Skeletal muscle cell (primary cell): ENCODE measurements around the gene NDC80.

Source experiments
- DNase-seq: peaks from one replicate; pipeline ENCODE4 v3.0.0-alpha.2; 2010; ENCODE audit warnings: low read depth
- H3K4me3 ChIP-seq: 2 replicates; pipeline ENCODE4 v1.5.1; 2011; ENCODE audit warnings: low read depth, mild to moderate bottlenecking, control low read depth, low read length, moderate library complexity

NDC80 gene

GRCh38 chr18:2610549-2610948 lies 39.2 kb downstream of the NDC80 start:
- no peak for DNase-seq
- no peak overlapping the region for H3K4me3 ChIP-seq

- no peak overlapping the region for H3K4me3 ChIP-seq
- DNase-seq = no peak
These were observed 41.6 kb downstream of the NDC80 start for GRCh38 chr18:2612996-2613395.

DNA sequence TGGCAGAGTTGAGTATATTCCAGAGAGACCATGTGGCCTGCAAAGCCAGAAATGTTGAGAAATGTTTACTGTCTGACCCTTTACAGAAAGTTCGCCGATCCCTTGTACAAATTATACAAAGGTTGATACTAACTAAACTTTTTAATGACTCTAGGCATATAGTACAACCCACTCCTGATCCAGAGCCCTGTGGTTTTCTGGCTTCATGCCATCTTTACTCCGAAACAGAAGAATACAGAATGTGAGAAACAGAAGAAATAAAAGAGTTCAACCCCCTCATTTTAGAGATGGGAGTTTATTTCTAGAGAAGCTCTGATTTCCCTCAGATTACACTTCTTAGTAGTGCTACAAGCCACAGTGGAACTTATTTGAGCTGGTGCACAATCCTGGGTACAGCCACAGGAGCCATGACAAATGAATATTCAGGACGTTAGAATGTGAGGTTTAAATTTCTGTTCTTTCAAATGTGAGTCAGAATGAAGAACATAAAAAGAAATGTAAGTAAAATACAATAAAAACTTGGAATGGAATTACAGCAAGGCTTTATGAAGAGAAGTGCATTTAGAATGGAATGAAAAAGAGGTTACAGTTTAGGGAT lies 46.1 kb downstream of the NDC80 start:
- no peak for DNase-seq
- H3K4me3 ChIP-seq = no peak overlapping the region

GRCh38 chr18:2618009-2618408 lies 46.7 kb downstream of the NDC80 start:
- DNase-seq = no peak
- no peak overlapping the region for H3K4me3 ChIP-seq

- DNase-seq = no peak
- H3K4me3 ChIP-seq = no peak overlapping the region
These were observed 53.9 kb downstream of the NDC80 start for GRCh38 chr18:2625217-2625616.

- no peak for DNase-seq
- H3K4me3 ChIP-seq = no peak overlapping the region
These were observed 56.5 kb downstream of the NDC80 start for GRCh38 chr18:2627821-2628276.

DNA sequence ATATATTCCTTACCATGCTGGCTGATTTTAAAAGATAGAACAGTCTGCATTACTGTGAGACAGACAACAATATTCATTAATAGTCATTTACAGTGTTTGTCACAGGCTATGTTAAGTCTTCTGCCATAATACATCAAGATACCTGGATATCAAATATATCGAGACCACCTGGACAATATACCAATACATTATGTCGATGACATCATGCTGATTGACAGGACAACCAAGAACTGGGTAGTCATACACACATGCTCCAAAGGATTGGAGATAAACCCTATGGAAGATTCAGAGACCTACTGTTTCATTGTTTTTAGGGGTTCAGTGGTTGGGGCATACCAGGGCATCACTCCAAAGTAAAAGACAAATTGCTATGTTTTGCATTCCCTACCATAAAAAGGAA lies 57.6 kb downstream of the NDC80 start:
- no peak for DNase-seq
- H3K4me3 ChIP-seq = no peak overlapping the region

- H3K4me3 ChIP-seq = no peak overlapping the region
- no peak for DNase-seq
These were observed 64.2 kb downstream of the NDC80 start for GRCh38 chr18:2635586-2635985.

DNA sequence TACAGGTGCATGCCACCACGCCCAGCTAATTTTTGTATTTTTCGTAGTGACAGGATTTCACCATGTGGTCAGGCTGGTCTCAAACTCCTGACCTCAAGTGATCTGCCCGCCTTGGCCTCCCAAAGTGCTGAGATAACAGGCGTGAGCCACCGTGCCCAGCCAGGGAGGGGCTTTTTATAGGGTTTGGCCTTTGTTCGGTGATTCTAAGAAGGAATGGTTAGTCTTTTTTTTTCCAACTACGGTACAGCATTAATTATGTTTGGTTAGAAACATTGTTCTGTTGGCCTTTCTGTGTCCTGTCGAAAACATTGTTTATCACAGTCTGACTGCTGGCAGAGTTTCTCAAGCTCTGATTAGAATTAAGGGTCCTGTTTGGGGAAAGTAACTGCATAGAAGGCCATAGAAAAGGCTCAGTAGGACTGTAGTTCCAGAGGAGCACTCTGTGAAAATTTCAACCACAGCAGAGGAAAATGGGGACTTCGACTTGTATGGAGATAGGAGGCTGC lies 64.8 kb downstream of the NDC80 start:
- H3K4me3 ChIP-seq = no peak overlapping the region
- DNase-seq = no peak

GRCh38 chr18:2641638-2642037 lies 70.3 kb downstream of the NDC80 start:
- H3K4me3 ChIP-seq = no peak overlapping the region
- DNase-seq = no peak

GRCh38 chr18:2642771-2643170 lies 71.4 kb downstream of the NDC80 start:
- no peak for DNase-seq
- no peak overlapping the region for H3K4me3 ChIP-seq

GRCh38 chr18:2644535-2644934 lies 73.2 kb downstream of the NDC80 start:
- no peak overlapping the region for H3K4me3 ChIP-seq
- DNase-seq = no peak

DNA sequence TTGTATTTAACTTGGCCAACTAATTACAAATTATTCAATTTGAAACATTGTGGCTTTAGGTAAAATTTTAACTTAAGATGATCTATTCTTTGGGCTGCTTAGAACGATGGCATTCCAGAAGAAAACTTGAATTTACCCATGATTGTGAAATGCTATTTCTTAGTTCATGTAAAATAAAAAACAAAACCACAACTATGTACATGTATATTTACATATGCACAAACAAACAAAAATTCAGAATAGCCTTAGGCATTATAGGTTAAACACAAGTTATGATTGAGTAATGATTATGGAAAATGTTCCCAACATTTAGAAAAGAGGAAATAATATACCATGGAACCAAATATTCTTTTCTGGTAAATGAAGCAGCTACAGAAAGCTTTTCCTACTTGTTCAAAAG lies 80.6 kb downstream of the NDC80 start:
- H3K4me3 ChIP-seq = no peak overlapping the region
- DNase-seq = no peak

DNA sequence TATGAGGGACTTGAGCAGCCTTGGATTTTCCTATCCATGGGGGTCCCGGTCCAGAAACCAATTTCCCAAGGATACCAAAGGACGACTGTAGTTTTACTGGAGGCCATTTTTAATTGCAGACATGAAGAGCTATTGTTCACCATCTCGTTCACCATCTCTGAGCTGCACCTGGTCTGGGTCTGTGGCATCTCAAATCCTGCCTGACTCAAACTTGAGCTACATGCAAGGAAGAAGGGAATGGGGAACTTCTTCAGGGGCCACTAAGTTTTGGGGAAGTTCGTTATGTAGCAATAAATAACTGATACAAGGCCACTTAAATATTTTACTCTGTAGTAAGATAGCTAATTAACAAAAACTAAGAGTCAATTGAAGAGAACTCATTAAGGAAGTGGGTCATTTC lies 82.1 kb downstream of the NDC80 start:
- H3K4me3 ChIP-seq = no peak overlapping the region
- DNase-seq = no peak

DNA sequence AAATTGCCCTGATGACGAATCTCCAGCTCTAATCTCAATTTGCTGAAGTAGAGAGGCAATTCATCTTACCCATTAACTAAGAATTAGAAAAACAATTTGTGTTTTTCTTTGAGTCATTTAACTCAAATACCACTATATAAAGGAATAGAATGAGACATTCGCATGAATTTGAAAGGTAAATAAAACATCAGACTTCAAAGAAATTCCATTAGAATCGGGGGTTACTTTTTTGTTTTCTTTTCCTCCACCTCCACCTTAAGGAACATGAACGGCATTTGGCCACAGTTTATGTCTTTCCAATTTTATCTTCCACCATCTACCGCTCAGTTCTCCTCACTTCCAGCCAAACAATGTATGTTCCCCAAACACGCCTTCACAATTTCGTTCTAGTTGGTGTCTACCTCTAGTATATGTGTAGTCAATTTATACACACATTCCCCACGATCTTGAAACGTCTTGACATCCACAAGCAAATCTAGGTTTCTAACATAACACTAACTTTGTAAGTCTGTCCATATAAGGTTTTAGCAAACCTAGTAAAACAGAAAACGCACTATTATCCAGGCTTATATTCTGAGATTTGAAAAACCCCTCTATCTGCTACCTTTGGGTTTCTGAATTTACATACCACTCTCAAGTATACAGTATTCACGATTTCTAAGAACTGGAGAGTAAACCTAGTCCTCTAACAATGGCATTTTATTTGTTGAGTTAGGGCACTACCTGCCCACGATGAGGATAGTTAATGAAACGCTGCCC lies 83.0 kb downstream of the NDC80 start:
- no peak for DNase-seq
- H3K4me3 ChIP-seq = peak overlapping the region; percentile 91

GRCh38 chr18:2654928-2655177 lies 83.5 kb downstream of the NDC80 start:
- peak overlapping the region; percentile 91 for H3K4me3 ChIP-seq
- no peak for DNase-seq

- peak within 1 kb of the TSS; percentile 91 for H3K4me3 ChIP-seq
- peak; percentile 41 for DNase-seq
These were observed 84.0 kb downstream of the NDC80 start, which contains the start of gene SMCHD1 for GRCh38 chr18:2655178-2655953. TSS of gene SMCHD1 (plus strand) at chr18:2655726. CDS start at chr18:2656076, 350 bp downstream.

DNA sequence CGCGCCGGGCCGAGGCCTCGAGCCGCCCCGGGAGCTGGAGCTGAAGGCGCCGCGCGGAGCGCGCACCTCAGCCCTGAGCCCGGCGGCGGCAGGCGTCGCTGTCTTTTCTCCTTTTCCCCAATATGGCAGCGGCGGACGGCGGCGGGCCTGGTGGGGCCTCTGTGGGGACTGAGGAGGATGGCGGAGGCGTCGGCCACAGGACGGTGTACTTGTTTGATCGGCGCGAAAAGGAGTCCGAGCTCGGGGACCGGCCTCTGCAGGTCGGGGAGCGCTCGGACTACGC lies 84.5 kb downstream of the NDC80 start:
- H3K4me3 ChIP-seq = peak overlapping the region; percentile 91
- no peak for DNase-seq

DNA sequence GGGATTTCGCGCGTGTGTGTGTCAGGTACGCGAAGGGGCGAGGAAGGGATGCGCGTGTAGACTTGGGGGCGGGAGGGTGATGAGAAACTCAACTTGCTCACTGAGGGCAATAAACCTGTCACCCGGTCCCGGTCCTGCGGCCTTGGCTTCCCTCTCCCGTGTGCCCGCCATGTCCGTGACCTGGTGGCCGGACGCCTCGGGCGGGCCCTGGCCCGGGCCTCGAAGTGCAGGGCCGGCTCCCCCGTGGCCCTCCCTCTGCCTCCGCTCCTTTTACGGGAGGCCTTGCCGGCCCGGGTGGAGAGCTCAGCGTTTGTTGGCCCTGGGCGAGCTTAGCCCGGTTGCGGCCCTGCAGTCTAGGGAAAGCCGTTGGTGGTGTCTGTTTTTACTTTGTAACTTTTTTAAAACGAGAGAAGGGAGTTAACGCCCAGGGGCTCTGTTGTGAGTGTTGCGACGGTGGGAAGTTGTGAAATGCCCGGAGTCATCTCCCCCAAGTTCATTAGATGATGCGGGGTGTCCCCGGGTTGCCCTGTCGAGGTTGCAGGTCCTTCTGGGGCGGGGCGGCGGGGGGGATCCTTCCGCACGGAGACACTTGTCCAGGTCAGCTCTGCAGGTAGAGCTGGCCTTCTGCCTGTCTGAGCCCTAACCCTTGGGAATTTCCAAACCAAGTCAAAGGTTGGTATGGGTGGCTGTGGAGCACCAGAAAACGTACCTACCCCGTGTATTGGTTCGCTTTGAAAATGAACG lies 85.1 kb downstream of the NDC80 start:
- peak overlapping the region; percentile 91 for H3K4me3 ChIP-seq
- DNase-seq = no peak

- DNase-seq = no peak
- H3K4me3 ChIP-seq = peak overlapping the region; percentile 91
These were observed 85.7 kb downstream of the NDC80 start for GRCh38 chr18:2656981-2657512.
